Ovary (tissue), 9 donors: ENCODE data around the gene ERC1. TPM values are rescaled to one million over a fixed set of nuclear protein-coding genes. Genes with fewer than 3 reads are reported as not detected.
"Not testable (repeated sequence)": the region's sequence is repeated elsewhere in the genome, so short reads cannot be mapped to it uniquely, and the experiment has no call there.

Experiments
- DNase-seq, 5 donors: peaks; one replicate each; pipeline ENCODE4 v3.0.0-alpha.2; 2019 to 2020
- H3K27ac ChIP-seq, 2 donors: fragments of 200-600 bp; one replicate each; pipeline versions ENCODE4 v1.5.1 to v1.8.0; 2019 to 2022
- H3K27me3 ChIP-seq: fragments of 200-600 bp; one replicate; pipeline ENCODE4 v1.8.0; 2022
- H3K36me3 ChIP-seq: fragments of 200-600 bp; sonication (generic); one replicate; pipeline ENCODE4 v1.5.1; 2019
- H3K4me1 ChIP-seq: one replicate; pipeline ENCODE4 v1.8.1; 2013; ENCODE audit warnings: mild to moderate bottlenecking, moderate library complexity; ENCODE audit not compliant: insufficient read depth
- H3K4me3 ChIP-seq: fragments of 200-600 bp; sonication (generic); one replicate; pipeline ENCODE4 v1.5.1; 2017
- H3K9me3 ChIP-seq, 2 donors: fragments of 200-600 bp in 1 of 2; sonication (generic) in 1 of 2; one replicate each; pipeline versions ENCODE4 v1.5.1 to v1.8.1; 2013 to 2019; ENCODE audit warnings: mild to moderate bottlenecking in 1 of 2, moderate library complexity in 1 of 2
- EP300 ChIP-seq: sonication (generic); formaldehyde crosslinking; IDR thresholded peaks from one replicate; pipeline ENCODE4 v1.6.1; 2017; ENCODE audit warnings: antibody characterized with exemption
- POLR2A ChIP-seq: fragments of 450-650 bp; IDR thresholded peaks from one replicate; pipeline ENCODE4 v1.6.1; 2017; ENCODE audit warnings: antibody characterized with exemption, mild to moderate bottlenecking, moderate library complexity
- WGBS, 3 donors: extraction: QIAGEN DNeasy Blood & Tissue Kit in 1 of 3; methylation state at CpG; one replicate each; pipeline versions ENCODE4 v1.1.5 to v1.1.7; 2013 to 2017; 5-methylcytosine and 5-hydroxymethylcytosine counted together
- intact Hi-C, 4 donors: fragments of 100-400 bp; cut with DNase I; formaldehyde crosslinking; loops; one replicate each; pipeline versions ENCODE4 v1.11.0 to v1.15.1; 2022 to 2023
- polyA plus RNA-seq, 2 donors: library from polyadenylated mRNA; stranded (reverse); fragments of 200-250 nt in 1 of 2; fragments of 350-450 nt in 1 of 2; fragmentation: Illumina TruSeq in 1 of 2; extraction: RNeasy Lipid Tissue Mini Kit (QIAGEN cat#74804) in 1 of 2; gene quantifications; one replicate each; pipeline ENCODE4 v1.2.3, GENCODE V29; 2013 to 2014
- total RNA-seq, 7 donors: library from RNA; depleted of rRNA in 2 of 7; stranded (reverse); fragments of >200 nt in 2 of 7; fragmentation: NEBNext Ultra II Directional in 3 of 7; extraction: Animal tissue kit (Norgen Biotek cat#: 25700) in 3 of 7; gene quantifications; one replicate each; pipeline versions ENCODE4 v1.1.0 to v1.2.4, GENCODE V29; 2016 to 2023
- TF ChIP-seq, protein P1 (sequence below), 3 donors: fragments of 450-650 bp in 2 of 3; fragments of 200-600 bp in 1 of 3; IDR thresholded peaks; one replicate each; pipeline versions ENCODE4 v1.5.1 to v1.8.0; 2016 to 2022; ENCODE audit warnings: antibody characterized with exemption in 3 of 3, mild to moderate bottlenecking in 1 of 3
- donor health status: DM: no; HTN: no; CAD: no; lungs with moderate emphysema.
- donor health status: DM: no; HTN: no; CAD: no.
- donor health status: Bipolar disorder and iron deficiency.
- donor health status: DM: yes; HTN: yes; CAD: no.
- donor health status: DM: no; HTN: no; CAD: no.
- donor health status: DM: yes; HTN: yes; CAD: no.

ERC1 gene
- total and polyA plus RNA-seq, 9 donors, result 10.4 to 65.2 (median 51.6) TPM

DNA sequence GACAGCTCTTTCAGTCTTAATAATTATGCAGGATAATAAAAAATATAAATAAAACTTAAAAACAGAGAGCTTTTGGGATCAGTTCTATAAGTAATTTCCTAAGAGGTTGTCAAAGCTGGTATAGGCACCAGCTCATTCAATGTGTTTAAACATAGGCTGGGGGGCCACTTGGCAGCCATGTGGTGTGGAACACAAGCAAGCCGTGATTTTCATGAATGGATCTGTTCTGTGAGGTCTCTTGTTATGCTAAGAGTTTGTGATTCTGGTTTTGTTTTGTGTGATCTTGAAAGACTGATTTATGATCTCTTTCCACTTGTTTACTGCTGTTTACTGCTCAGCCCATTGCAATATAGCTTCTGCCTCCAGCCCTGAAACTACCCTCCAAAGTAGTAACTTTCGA, 362.4 kb downstream of the ERC1 start:
- H3K27ac ChIP-seq, result no peak overlapping the region
- 95 to 99% (median 98%) methylated on average over 2 of the region's 2 CpGs for WGBS, 3 donors
- H3K36me3 ChIP-seq, result no peaks in the 10 kb centered on the region
- H3K4me3 ChIP-seq, result no peak overlapping the region
- intact Hi-C loops, result no loop called here
- no peaks in the 10 kb centered on the region for H3K9me3 ChIP-seq
- no peak for DNase-seq
- TF ChIP-seq EP300 (no peak), POLR2A (no peak)
- TF ChIP-seq, protein P1, sequence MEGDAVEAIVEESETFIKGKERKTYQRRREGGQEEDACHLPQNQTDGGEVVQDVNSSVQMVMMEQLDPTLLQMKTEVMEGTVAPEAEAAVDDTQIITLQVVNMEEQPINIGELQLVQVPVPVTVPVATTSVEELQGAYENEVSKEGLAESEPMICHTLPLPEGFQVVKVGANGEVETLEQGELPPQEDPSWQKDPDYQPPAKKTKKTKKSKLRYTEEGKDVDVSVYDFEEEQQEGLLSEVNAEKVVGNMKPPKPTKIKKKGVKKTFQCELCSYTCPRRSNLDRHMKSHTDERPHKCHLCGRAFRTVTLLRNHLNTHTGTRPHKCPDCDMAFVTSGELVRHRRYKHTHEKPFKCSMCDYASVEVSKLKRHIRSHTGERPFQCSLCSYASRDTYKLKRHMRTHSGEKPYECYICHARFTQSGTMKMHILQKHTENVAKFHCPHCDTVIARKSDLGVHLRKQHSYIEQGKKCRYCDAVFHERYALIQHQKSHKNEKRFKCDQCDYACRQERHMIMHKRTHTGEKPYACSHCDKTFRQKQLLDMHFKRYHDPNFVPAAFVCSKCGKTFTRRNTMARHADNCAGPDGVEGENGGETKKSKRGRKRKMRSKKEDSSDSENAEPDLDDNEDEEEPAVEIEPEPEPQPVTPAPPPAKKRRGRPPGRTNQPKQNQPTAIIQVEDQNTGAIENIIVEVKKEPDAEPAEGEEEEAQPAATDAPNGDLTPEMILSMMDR (IDR thresholded peaks at IDR 0.05), result no peak
- H3K27me3 ChIP-seq, result no peaks in the 10 kb centered on the region
- H3K4me1 ChIP-seq, result peaks cover 12% of the 10 kb centered on the region

DNA sequence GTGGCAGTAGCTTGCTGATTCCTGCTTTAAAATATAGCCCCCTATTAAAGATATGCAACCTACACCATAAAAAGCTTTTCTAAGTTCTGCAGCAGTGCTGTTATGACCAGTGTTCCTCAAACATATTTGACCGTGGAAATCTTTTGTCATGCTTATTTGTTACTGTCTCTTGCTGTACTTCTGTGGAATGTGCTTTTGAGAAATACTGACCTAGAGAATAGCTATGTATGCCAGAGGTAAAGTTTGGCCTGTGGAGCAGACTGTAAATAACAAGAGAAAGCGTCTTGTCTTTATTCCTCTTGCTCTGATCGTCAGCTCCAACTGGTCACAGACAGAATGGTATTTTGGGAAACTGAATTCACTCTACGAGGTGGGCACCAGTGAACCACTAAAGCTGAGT, 364.4 kb downstream of the ERC1 start:
- no peak overlapping the region for H3K4me3 ChIP-seq
- DNase-seq, result no peak
- TF ChIP-seq POLR2A, result no peak
- TF ChIP-seq, protein P1 (IDR thresholded peaks at IDR 0.05), result no peak
- TF ChIP-seq EP300, result no peak
- peaks cover 10% of the 10 kb centered on the region for H3K4me1 ChIP-seq
- WGBS, 3 donors, result 21 to 45% (median 24%) methylated on average over 4 of the region's 4 CpGs
- intact Hi-C loops, result no loop called here
- H3K36me3 ChIP-seq, result no peaks in the 10 kb centered on the region
- H3K9me3 ChIP-seq, result no peaks in the 10 kb centered on the region
- no peaks in the 10 kb centered on the region for H3K27me3 ChIP-seq
- H3K27ac ChIP-seq, result no peak overlapping the region

DNA sequence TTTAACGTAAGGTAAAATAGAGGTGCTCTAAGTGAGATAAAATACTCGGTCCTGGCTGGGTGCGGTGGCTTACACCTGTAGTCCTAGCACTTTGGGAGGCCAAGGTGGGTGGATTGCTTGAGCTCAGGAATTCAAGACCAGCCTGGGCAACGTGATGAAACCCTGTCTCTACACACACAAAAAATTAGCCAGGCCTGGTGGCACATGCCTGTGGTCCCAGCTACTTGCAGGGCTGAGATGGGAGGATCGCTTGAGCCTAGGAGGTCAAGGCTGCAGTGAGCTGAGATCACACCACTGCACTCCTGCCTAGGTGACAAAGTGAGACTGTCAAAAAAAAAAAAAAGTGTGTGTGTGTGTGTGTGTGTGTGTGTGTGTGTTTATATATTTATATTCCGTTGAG, 364.8 kb downstream of the ERC1 start:
- WGBS, 3 donors, result 41 to 85% (median 67%) methylated on average over 6 of the region's 6 CpGs
- H3K4me3 ChIP-seq, H3K27ac ChIP-seq, H3K36me3 ChIP-seq, intact Hi-C loops, H3K27me3 ChIP-seq, H3K9me3 ChIP-seq, DNase-seq, H3K4me1 ChIP-seq: not testable (repeated sequence)

DNA sequence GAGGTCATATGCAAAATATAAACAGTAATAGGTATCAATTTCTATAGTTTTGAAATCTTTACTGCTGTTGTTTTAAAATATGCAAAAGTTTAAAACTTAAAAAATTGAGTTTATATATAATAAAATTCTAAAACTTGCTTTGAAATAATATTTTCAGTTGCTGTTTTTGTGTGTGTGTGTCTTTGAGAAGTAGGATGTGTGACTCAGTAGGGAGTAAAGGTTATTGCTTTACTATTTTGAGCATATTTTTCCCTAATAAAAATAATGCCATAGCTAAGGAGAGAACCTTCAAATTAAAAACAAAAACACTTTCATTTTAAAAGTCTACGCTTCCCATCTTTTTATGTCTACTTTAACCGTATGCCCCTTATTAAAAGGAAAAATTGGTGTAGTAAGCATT, 365.3 kb downstream of the ERC1 start:
- DNase-seq, result no peak
- intact Hi-C loops, result no loop called here
- Histone ChIP-seq H3K27ac (no peak overlapping the region), H3K4me3 (no peak overlapping the region), H3K27me3 (no peaks in the 10 kb centered on the region), H3K36me3 (no peaks in the 10 kb centered on the region), H3K4me1 (peaks cover 6% of the 10 kb centered on the region), H3K9me3 (no peaks in the 10 kb centered on the region)
- TF ChIP-seq EP300 (no peak), POLR2A (no peak)
- TF ChIP-seq, protein P1 (IDR thresholded peaks at IDR 0.05), result no peak
- WGBS, 3 donors, result 33 to 67% (median 63%) methylated on average over 2 of the region's 2 CpGs

DNA sequence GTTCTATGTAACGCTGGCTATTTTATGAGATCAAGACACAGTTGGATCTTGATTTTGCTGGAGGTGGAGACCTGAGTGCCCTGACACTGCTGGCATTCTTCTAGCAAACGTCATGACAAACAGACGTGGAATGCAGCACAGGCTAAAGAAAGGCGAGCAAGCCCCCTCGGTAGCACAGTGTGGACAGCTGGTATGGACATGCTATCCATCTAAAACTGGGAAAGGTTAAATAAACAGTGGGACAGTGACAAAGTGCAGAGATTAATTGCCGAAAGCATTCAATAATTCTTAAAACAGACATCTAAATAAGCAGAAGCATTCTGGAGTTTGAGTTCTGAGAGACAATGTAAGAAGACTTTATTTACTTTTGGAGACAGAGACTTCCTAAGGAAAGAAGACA, 366.1 kb downstream of the ERC1 start:
- H3K4me3 ChIP-seq, result no peak overlapping the region
- 58 to 66% (median 61%) methylated on average over 6 of the region's 6 CpGs for WGBS, 3 donors
- DNase-seq, result no peak
- TF ChIP-seq, protein P1 (IDR thresholded peaks at IDR 0.05), result no peak
- TF ChIP-seq POLR2A (no peak), EP300 (no peak)
- intact Hi-C loops, result no loop called here
- H3K27ac ChIP-seq, result no peak overlapping the region
- no peaks in the 10 kb centered on the region for H3K36me3 ChIP-seq
- no peaks in the 10 kb centered on the region for H3K27me3 ChIP-seq
- H3K4me1 ChIP-seq, result peaks cover 6% of the 10 kb centered on the region
- no peaks in the 10 kb centered on the region for H3K9me3 ChIP-seq
